Keratinocyte (primary cell): ENCODE measurements around the gene GGTLC1. TPM values are rescaled to one million over a fixed set of nuclear protein-coding genes. Genes with fewer than 3 reads are reported as not detected.

ENCODE experiments used
- DNase-seq: peaks from one replicate; pipeline ENCODE4 v3.0.0-alpha.2; 2011; ENCODE audit warnings: low read depth, missing footprints, low spot score
- FAIRE-seq: peaks from 2 replicates; lab custom pipeline; 2011; peaks lifted over from hg19 to GRCh38; lab: Jason Lieb, UNC
- H2AFZ ChIP-seq: 2 replicates; pipeline ENCODE4 v1.6.0; 2012; ENCODE audit warnings: low read length, control low read depth, inconsistent platforms; ENCODE audit not compliant: control insufficient read depth
- H3K27ac ChIP-seq: 2 replicates; pipeline ENCODE4 v1.5.1; 2011; ENCODE audit warnings: low read length; ENCODE audit not compliant: control insufficient read depth, insufficient read depth
- H3K27me3 ChIP-seq: 3 replicates; pipeline ENCODE4 v1.6.0; 2011; ENCODE audit warnings: low read length; ENCODE audit not compliant: control insufficient read depth, insufficient read depth; ENCODE audit errors: extremely low read depth
- H3K36me3 ChIP-seq, 2 experiments: 2 replicates in 1 of 2; 3 replicates in 1 of 2; pipeline ENCODE4 v1.5.1; 2011; ENCODE audit warnings: low read length in 2 of 2, mild to moderate bottlenecking in 1 of 2; ENCODE audit not compliant: control insufficient read depth in 2 of 2, insufficient read depth in 2 of 2; ENCODE audit errors: extremely low read depth in 1 of 2
- H3K4me1 ChIP-seq: 3 replicates; pipeline ENCODE4 v1.5.1; 2011; ENCODE audit warnings: low read length; ENCODE audit not compliant: control insufficient read depth, insufficient read depth; ENCODE audit errors: extremely low read depth
- H3K4me2 ChIP-seq: 3 replicates; pipeline ENCODE4 v1.6.0; 2011; ENCODE audit warnings: low read depth, low read length; ENCODE audit not compliant: control insufficient read depth, insufficient read depth; ENCODE audit errors: extremely low read depth
- H3K4me3 ChIP-seq, 3 experiments: fragments of 200-600 bp in 1 of 3; sonication (generic) in 1 of 3; 2 replicates in 2 of 3; 3 replicates in 1 of 3; pipeline ENCODE4 v1.5.1; 2011 to 2016; ENCODE audit warnings: low read length in 3 of 3, mild to moderate bottlenecking in 3 of 3, control low read depth in 2 of 3, inconsistent platforms in 1 of 3, low read depth in 1 of 3, mixed read lengths in 1 of 3, mixed run types in 1 of 3, moderate library complexity in 1 of 3; ENCODE audit not compliant: control insufficient read depth in 2 of 3, insufficient read depth in 2 of 3; ENCODE audit errors: extremely low read depth in 1 of 3
- H3K79me2 ChIP-seq: 2 replicates; pipeline ENCODE4 v1.6.0; 2012; ENCODE audit warnings: low read length; ENCODE audit not compliant: control insufficient read depth, insufficient read depth
- H3K9ac ChIP-seq: 3 replicates; pipeline ENCODE4 v1.6.0; 2011; ENCODE audit warnings: low read length; ENCODE audit not compliant: control insufficient read depth, insufficient read depth; ENCODE audit errors: extremely low read depth
- H3K9me1 ChIP-seq: 3 replicates; pipeline ENCODE4 v1.6.0; 2011; ENCODE audit warnings: low read length; ENCODE audit not compliant: control insufficient read depth, insufficient read depth; ENCODE audit errors: extremely low read depth
- H3K9me3 ChIP-seq: 2 replicates; pipeline ENCODE4 v1.5.1; 2012; ENCODE audit warnings: low read depth, low read length; ENCODE audit not compliant: control insufficient read depth
- H4K20me1 ChIP-seq: 3 replicates; pipeline ENCODE4 v1.6.0; 2011; ENCODE audit warnings: low read length; ENCODE audit not compliant: control insufficient read depth, insufficient read depth; ENCODE audit errors: extremely low read depth
- CTCF ChIP-seq, 3 experiments: IDR thresholded peaks in 1 of 3; conservative IDR thresholded peaks in 1 of 3; optimal IDR thresholded peaks in 1 of 3; 2 replicates in 2 of 3; 3 replicates in 1 of 3; pipeline versions ENCODE3 to v1.5.1; 2011; ENCODE audit warnings: low read length in 3 of 3, mild to moderate bottlenecking in 3 of 3, moderate library complexity in 2 of 3, control low read depth in 1 of 3, inconsistent platforms in 1 of 3; ENCODE audit not compliant: insufficient read depth in 2 of 3; ENCODE audit errors: extremely low read depth in 1 of 3
- EZH2 ChIP-seq: IDR thresholded peaks from one replicate; pipeline ENCODE4 v1.6.1; 2012; ENCODE audit warnings: inconsistent platforms, mild to moderate bottlenecking, low read length, moderate library complexity
- dilution Hi-C: fragments of 300-500 bp; cut with MboI; formaldehyde crosslinking; loops from one replicate; pipeline ENCODE4 v1.7.0; 2020; ENCODE audit warnings: low sequenced_read_pairs; ENCODE audit not compliant: extremely low pct_ligation_motif_present
- polyA plus RNA-seq, 5 experiments: library from polyadenylated mRNA; depleted of rRNA in 3 of 5; stranded (reverse) in 3 of 5; stranded (forward) in 1 of 5; unstranded in 1 of 5; fragments of >200 nt; gene quantifications; 1 replicate in 1 of 5; 2 replicates in 3 of 5; 3 replicates in 1 of 5; pipeline versions ENCODE4 v1.2.1 to v1.2.3, GENCODE V29; 2011 to 2012; ENCODE audit warnings: missing spikeins in 2 of 5, low read depth in 1 of 5, low replicate concordance in 1 of 5

The GGTLC1 gene
- polyA plus RNA-seq, 1 donor (not counting 4 experiments of a cell fraction or from before 2014, with no cell fraction given): not detected

GRCh38 chr20:24022621-24023180 is 34.1 kb upstream of the GGTLC1 start:
- Histone ChIP-seq H3K27me3 (no peaks in the 10 kb centered on the region), H3K9ac (no peak overlapping the region), H3K4me3 (no peak overlapping the region), H3K9me1 (no peaks in the 10 kb centered on the region), H4K20me1 (no peaks in the 10 kb centered on the region), H3K79me2 (no peaks in the 10 kb centered on the region), H3K9me3 (no peaks in the 10 kb centered on the region), H2AFZ (no peak overlapping the region), H3K4me1 (peaks cover 14% of the 10 kb centered on the region), H3K36me3 (no peaks in the 10 kb centered on the region), H3K4me2 (no peak overlapping the region), H3K27ac (no peak overlapping the region)
- TF ChIP-seq EZH2 (no peak), CTCF (optimal IDR thresholded peaks at IDR 0.05 in 1 of 3, IDR thresholded peaks at IDR 0.05 in 1 of 3, conservative IDR thresholded peaks at IDR 0.05 in 1 of 3; ENCODE audit: extremely low read depth in 1 of 3, insufficient read depth in 2 of 3, low read length in 3 of 3) (no peak)
- DNase-seq (no peak), FAIRE-seq (no peak)
- dilution Hi-C loops: no loop called here

DNA sequence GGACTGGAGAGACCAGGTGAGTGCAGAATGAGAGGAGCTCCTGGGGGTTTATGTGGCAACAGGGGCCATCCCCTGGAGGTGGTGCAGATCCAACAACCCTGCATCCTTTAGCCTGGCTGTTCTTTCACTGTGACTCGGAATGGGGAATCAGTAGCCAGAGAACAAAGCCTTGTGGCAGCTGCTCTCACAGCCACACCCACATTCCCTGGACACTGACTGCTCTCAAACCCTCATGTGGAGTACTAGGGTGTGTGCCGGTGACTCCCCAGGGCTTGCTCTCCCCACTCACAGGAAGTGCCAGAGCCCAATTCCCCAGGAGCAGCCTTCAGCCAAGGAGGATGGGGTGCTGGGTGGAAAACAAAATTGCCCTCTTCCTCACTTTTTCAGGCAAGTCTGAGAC is 30.2 kb upstream of the GGTLC1 start:
- peaks cover 19% of the 10 kb centered on the region for H3K4me1 ChIP-seq
- H3K4me3 ChIP-seq: no peak overlapping the region
- no peaks in the 10 kb centered on the region for H3K9me3 ChIP-seq
- no peak overlapping the region for H3K27ac ChIP-seq
- H3K4me2 ChIP-seq: peak overlapping the region; percentile 24
- FAIRE-seq: peak; percentile 55
- DNase-seq: peak; percentile 36
- H3K9ac ChIP-seq: no peak overlapping the region
- no peaks in the 10 kb centered on the region for H4K20me1 ChIP-seq
- H3K79me2 ChIP-seq: no peaks in the 10 kb centered on the region
- dilution Hi-C loops: no loop called here
- no peak overlapping the region for H2AFZ ChIP-seq
- no peaks in the 10 kb centered on the region for H3K36me3 ChIP-seq
- H3K9me1 ChIP-seq: no peaks in the 10 kb centered on the region
- no peaks in the 10 kb centered on the region for H3K27me3 ChIP-seq
- no peak for TF ChIP-seq CTCF (optimal IDR thresholded peaks at IDR 0.05 in 1 of 3, IDR thresholded peaks at IDR 0.05 in 1 of 3, conservative IDR thresholded peaks at IDR 0.05 in 1 of 3; ENCODE audit: extremely low read depth in 1 of 3, insufficient read depth in 2 of 3, low read length in 3 of 3)
- no peak for TF ChIP-seq EZH2
